DMS114 treated with DMSO at 0.1 percent for 48 hours (cell line): ENCODE measurements around the gene ADAM8.

Experiments
- DNase-seq: peaks from one replicate; lab custom pipeline; 2025; ENCODE audit not compliant: unreplicated experiment; lab: John Stamatoyannopoulos, UW

Gene ADAM8

GRCh38 chr10:133309100-133309719 is 32.5 kb upstream of the ADAM8 start:
- peak; percentile 72 for DNase-seq

- peak; percentile 72 for DNase-seq
Measured at GRCh38 chr10:133308421-133309099, 31.9 kb upstream of the ADAM8 start, which contains the start of the genes TUBGCP2 and ZNF511. Gene TUBGCP2, minus strand, starts transcription at chr10:133308872. Its CDS starts 5,931 bp downstream, at chr10:133302941. Gene ZNF511, plus strand, starts transcription at chr10:133308914. Its CDS starts 30 bp downstream, at chr10:133308944.

- peak; percentile 32 for DNase-seq
Measured at GRCh38 chr10:133307776-133308420, 31.2 kb upstream of the ADAM8 start.

GRCh38 chr10:133306941-133307379 is 30.3 kb upstream of the ADAM8 start:
- DNase-seq, result no peak

- DNase-seq, result no peak
Measured at GRCh38 chr10:133306097-133306476, 29.4 kb upstream of the ADAM8 start.

- DNase-seq, result no peak
Measured at GRCh38 chr10:133303206-133303605, 26.5 kb upstream of the ADAM8 start.

- DNase-seq, result no peak
Measured at GRCh38 chr10:133302230-133302629, 25.6 kb upstream of the ADAM8 start.

GRCh38 chr10:133299738-133300137 is 23.1 kb upstream of the ADAM8 start:
- no peak for DNase-seq

GRCh38 chr10:133299224-133299623 is 22.6 kb upstream of the ADAM8 start:
- no peak for DNase-seq

GRCh38 chr10:133298466-133298865 is 21.8 kb upstream of the ADAM8 start:
- no peak for DNase-seq

GRCh38 chr10:133297504-133297903 is 20.8 kb upstream of the ADAM8 start:
- no peak for DNase-seq

- DNase-seq, result no peak
Measured at GRCh38 chr10:133295426-133296320, 19.0 kb upstream of the ADAM8 start.

GRCh38 chr10:133294189-133294588 is 17.5 kb upstream of the ADAM8 start:
- DNase-seq, result no peak

GRCh38 chr10:133293810-133294119 is 17.1 kb upstream of the ADAM8 start:
- no peak for DNase-seq

- DNase-seq, result no peak
Measured at GRCh38 chr10:133292919-133293809, 16.5 kb upstream of the ADAM8 start.

GRCh38 chr10:133289761-133290160 is 13.1 kb upstream of the ADAM8 start:
- DNase-seq, result no peak

GRCh38 chr10:133287832-133288500 is 11.3 kb upstream of the ADAM8 start:
- DNase-seq, result no peak

GRCh38 chr10:133286366-133286765 is 9.7 kb upstream of the ADAM8 start:
- DNase-seq, result no peak

- no peak for DNase-seq
Measured at GRCh38 chr10:133285217-133285616, 8.5 kb upstream of the ADAM8 start.

- DNase-seq, result no peak
Measured at GRCh38 chr10:133283931-133284330, 7.3 kb upstream of the ADAM8 start.
